HG02763 (cell line): ENCODE measurements around the gene SRPK1.

ENCODE experiments used
- ATAC-seq: cut with Tn5 transposase; IDR thresholded peaks from one replicate; pipeline ENCODE4 v1.9.1; 2021; ENCODE audit warnings: mild to moderate bottlenecking, moderate library complexity; ENCODE audit not compliant: unreplicated experiment

SRPK1 gene

GRCh38 chr6:35786810-35787209 is 134.1 kb downstream of the SRPK1 start:
- ATAC-seq: no peak

GRCh38 chr6:35786272-35786671 is 134.6 kb downstream of the SRPK1 start:
- no peak for ATAC-seq

DNA sequence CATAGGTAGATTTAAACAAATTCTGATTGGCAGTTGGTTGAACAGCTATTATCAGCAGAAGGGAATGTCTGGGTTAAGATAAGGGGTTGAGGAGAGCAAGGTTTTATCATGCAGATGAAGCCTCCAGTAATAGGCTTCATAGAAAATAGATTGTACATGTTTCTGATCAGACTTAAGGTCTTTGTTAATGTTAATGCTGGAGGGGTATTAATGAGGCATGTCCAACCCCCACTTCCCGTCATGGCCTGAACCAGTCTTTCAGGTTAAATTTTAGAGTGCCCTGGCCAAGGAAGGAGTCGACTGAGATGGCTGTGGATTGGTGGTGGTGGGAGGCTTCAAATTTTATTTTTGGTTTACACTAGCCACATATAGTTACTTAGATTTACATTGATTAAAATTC is 136.7 kb downstream of the SRPK1 start:
- no peak for ATAC-seq
